Measurements from ENCODE around the gene TRIL. TPM values are rescaled to one million over a fixed set of nuclear protein-coding genes. Genes with fewer than 3 reads are reported as not detected.

The TRIL gene, protein sequence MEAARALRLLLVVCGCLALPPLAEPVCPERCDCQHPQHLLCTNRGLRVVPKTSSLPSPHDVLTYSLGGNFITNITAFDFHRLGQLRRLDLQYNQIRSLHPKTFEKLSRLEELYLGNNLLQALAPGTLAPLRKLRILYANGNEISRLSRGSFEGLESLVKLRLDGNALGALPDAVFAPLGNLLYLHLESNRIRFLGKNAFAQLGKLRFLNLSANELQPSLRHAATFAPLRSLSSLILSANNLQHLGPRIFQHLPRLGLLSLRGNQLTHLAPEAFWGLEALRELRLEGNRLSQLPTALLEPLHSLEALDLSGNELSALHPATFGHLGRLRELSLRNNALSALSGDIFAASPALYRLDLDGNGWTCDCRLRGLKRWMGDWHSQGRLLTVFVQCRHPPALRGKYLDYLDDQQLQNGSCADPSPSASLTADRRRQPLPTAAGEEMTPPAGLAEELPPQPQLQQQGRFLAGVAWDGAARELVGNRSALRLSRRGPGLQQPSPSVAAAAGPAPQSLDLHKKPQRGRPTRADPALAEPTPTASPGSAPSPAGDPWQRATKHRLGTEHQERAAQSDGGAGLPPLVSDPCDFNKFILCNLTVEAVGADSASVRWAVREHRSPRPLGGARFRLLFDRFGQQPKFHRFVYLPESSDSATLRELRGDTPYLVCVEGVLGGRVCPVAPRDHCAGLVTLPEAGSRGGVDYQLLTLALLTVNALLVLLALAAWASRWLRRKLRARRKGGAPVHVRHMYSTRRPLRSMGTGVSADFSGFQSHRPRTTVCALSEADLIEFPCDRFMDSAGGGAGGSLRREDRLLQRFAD
- polyA plus RNA-seq (ENCODE audit: insufficient read length in 10 of 10) = 10 to 100 TPM; 21.5 to 59.0 (median 33.8) TPM
- long read RNA-seq, donor 1, full-length matches to known transcripts = 35 of 35 reads
- long read RNA-seq, donor 1, partial matches to known transcripts = 0 of 35 reads
- long read RNA-seq, donor 1, other reads (novel, unspliced or antisense) = 0 of 35 reads
- long read RNA-seq, donor 2, full-length matches to known transcripts = 33 of 33 reads
- long read RNA-seq, donor 2, partial matches to known transcripts = 0 of 33 reads
- long read RNA-seq, donor 2, other reads (novel, unspliced or antisense) = 0 of 33 reads
- long read RNA-seq, donor 3 = 0 reads
- long read RNA-seq, donor 4, full-length matches to known transcripts = 19 of 19 reads
- long read RNA-seq, donor 4, partial matches to known transcripts = 0 of 19 reads
- long read RNA-seq, donor 4, other reads (novel, unspliced or antisense) = 0 of 19 reads
- long read RNA-seq, donor 5, full-length matches to known transcripts = 64 of 64 reads
- long read RNA-seq, donor 5, partial matches to known transcripts = 0 of 64 reads
- long read RNA-seq, donor 5, other reads (novel, unspliced or antisense) = 0 of 64 reads
- long read RNA-seq, donor 6, full-length matches to known transcripts = 43 of 43 reads
- long read RNA-seq, donor 6, partial matches to known transcripts = 0 of 43 reads
- long read RNA-seq, donor 6, other reads (novel, unspliced or antisense) = 0 of 43 reads
- long read RNA-seq, donor 7, full-length matches to known transcripts = 30 of 30 reads
- long read RNA-seq, donor 7, partial matches to known transcripts = 0 of 30 reads
- long read RNA-seq, donor 7, other reads (novel, unspliced or antisense) = 0 of 30 reads
- long read RNA-seq, donor 8, full-length matches to known transcripts = 45 of 45 reads
- long read RNA-seq, donor 8, partial matches to known transcripts = 0 of 45 reads
- long read RNA-seq, donor 8, other reads (novel, unspliced or antisense) = 0 of 45 reads
- long read RNA-seq, donor 9, full-length matches to known transcripts = 2 of 2 reads
- long read RNA-seq, donor 9, partial matches to known transcripts = 0 of 2 reads
- long read RNA-seq, donor 9, other reads (novel, unspliced or antisense) = 0 of 2 reads

- peak; percentile 75 to 96 (median 89) for DNase-seq
These were observed at the start of gene TRIL for GRCh38 chr7:28958235-28958979. Gene TRIL, minus strand, starts transcription at chr7:28958330. Its CDS starts 284 bp downstream, at chr7:28958046.

DNA sequence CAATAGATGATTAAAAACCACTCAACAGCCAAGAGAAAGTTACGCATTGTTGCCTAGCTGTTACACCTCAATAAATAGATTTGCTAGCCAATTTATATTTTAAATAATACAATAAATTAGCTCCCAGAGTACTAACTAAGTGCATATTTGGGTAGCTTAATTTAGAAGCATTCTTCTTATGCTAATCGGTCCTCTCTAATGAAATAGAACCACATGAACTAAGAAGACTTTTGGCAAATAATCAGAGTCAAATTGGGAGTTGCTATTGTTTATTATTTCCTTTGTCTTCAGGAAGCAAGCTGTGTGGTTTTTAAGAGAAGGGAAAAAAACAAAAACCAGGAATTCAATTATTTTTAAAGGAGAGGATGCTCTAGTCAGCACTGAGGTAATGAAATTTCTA lies 49.0 kb upstream of the TRIL start:
- DNase-seq = no peak

DNA sequence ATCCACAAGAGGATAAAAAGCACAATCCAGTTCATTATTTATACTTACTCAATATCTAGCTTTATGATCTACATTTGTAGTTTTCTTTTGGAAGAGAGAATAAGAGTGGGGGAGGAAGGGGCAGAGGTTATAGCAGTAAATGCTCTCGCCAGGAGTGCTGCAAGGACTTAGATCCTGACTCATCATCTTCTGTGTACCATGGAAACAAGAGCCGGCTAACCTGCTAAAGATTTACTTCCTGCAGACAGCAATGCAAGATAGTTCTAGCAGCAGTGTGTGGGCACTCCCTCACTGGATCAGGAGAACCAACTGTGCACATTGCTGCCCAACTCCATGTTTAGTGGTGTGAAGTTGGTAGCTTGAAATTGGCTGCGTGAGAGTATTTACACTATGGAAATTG lies 47.7 kb upstream of the TRIL start:
- no peak for DNase-seq

GRCh38 chr7:29005406-29005805 lies 47.3 kb upstream of the TRIL start:
- no peak for DNase-seq

DNA sequence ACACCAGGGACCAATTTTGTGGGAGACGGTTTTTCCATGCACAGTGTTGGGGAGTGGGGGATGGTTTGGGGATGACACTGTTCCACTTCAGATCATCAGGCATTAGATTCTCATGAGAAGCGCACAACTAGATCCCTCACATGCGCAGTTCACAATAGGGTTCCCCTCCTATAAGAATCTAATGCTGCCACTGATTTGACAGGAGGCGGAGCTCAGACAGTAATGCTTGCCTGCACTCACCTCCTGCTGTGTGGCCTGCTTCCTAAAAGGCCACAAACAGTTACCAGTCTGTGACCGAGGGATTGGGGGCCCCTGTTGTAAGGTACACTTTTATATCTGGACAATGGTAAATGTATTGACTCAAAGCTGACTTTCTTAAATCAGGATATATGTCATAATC lies 45.6 kb upstream of the TRIL start:
- DNase-seq = no peak

GRCh38 chr7:29000717-29001076 lies 42.6 kb upstream of the TRIL start:
- DNase-seq = no peak

- no peak for DNase-seq
These were observed 42.0 kb upstream of the TRIL start for GRCh38 chr7:28999895-29000716.

GRCh38 chr7:28999427-28999826 lies 41.3 kb upstream of the TRIL start:
- no peak for DNase-seq

DNA sequence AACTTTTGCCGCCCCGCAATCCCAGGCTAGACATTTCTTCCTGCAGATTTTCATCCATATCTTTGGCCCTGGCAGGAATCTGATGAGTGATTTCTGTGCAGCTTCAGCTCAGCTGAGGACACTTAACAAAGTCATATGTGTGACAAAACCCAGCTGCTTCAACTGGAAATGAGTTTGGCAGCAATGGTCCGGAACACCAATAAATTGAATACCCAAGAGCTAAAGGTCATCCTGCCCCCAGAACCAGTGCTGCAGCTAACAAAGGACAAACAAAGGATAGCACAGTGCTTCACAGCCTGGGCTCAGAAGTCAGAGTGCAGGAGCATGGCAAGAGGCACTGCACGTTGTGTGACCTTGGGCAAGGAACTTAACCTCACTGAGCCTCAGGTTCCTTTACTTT lies 40.0 kb upstream of the TRIL start:
- DNase-seq = no peak

DNA sequence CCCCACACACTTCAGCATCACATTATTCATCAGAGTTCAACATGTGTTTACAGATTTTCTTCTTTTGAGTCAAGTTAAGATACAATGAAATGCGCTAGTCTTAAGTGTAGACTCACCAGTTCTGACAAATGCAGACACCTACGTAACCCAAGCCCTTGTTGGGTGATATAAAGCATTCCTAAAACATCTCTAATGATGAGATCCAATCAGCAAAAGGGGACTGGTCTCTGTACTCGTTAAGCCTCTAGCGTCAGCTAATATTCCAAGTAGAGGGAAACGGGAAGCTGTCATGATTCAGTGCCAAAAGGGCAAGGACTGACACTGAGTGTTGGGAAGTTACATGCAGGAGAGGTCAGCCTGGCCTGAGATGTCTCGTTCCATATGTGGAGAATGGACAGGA lies 38.7 kb upstream of the TRIL start:
- DNase-seq = no peak

GRCh38 chr7:28993371-28993770 lies 35.2 kb upstream of the TRIL start:
- no peak for DNase-seq

GRCh38 chr7:28992798-28993197 lies 34.7 kb upstream of the TRIL start:
- peak in 1 of 3 donors; percentile 65 for DNase-seq

DNA sequence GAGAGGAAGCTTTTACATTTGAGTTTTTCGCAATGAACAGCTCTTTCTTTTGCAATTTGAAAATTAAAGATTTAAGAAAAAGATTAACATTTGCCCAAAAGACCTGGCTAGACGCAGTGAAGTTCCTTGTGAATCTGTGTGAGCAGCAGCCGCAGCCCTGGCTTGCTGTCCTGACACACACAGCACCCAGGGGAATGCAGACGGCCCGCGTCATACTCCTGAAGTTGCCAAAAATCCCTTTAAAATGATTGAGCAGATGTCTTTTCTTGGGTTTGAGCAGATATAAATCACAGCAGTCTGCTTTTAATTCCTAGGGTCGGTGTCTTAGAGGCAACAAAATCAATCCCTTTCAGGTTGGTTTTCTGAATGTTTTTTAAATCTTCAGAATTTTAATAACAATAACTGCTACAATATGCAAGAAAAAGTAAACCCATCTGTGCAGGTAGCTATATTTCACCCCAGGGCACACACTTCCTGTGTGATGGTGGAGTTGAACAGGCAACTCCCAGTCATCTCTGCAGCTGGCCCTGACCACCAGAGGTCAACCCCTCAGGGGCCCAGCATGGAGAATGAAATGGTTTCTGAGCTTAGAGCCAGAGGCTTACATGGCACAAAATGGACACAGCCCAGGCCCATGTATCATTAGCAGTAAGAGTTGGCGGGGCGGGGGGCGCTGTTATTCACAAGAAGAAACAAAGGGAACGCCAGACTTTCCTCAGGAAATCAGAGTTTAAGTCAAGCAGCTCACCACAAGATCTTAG lies 32.2 kb upstream of the TRIL start:
- peak; percentile 76 to 89 (median 84) for DNase-seq

DNA sequence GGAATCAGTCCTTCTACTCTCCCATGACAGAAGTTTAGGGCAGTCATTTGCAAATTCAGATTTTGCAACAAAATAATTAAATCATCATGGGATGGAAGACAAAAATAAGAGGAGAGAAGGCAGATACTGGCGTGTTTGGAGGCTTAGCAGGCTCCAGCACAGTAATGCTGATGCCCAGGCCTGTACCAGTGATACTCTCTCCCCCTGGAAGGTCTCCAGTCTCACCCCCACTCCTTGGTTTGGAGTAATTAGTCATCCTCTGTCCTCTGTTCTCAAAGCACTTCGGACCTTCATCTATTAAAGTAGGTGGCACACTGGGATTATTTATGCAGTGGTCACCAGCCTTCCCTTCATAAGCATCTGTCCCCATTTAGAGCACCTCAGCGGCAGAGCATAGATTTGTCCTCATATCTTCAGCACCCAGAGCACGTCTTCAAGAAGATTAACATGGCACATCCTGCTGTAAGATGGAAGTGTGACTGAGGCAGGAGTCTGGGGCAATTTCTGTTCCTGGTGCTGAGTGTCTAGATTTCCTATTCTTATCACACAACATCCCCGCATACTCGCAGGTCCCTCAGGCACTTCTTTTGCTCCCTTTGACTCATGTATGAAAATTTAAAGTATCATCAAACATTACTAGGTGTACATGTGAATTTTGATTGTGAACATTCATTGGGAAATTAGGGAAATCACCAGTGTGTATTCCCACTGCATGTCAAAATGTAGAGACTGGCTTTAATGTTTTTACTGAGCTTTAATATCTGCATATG lies 31.3 kb upstream of the TRIL start:
- DNase-seq = no peak

DNA sequence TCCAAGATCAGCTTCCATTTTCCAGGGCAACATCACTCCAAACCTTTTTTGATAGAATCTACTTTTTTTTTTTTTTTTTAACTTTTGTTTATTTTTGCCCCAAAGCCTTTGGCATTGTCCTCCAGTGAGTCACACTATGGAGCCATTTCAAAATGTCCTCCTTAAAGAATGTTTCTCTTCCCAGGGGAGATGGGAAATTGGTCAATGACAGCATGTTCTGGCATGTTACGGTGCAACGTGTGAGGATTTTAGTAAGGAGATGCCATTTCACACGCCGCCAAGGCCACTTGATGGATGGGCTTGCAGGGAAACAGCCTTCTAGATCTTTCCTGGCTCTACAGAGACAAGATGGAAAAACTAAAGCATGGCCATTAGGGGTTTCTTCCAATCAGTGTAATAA lies 30.7 kb upstream of the TRIL start:
- peak in 1 of 3 donors; percentile 97 for DNase-seq

DNA sequence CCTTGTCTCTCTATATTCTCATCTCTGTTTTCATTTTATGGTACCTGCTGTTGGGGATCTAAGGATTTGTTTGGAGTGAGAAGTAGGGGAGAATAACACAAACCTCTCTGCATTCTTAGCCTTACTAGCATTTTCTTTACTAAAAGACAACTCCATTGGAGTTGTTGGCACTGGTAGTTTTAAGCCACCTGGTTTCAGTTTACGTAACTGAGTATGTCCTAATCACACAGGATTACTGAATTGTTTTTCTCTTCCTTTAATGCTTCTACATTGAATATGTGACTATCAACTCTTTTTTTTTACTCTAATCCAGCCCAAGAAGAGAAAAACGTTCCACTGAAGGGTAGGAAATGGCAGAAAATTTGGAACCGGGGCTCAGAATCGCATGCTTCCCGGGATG lies 30.0 kb upstream of the TRIL start:
- DNase-seq = no peak

- peak in 1 of 3 donors; percentile 71 for DNase-seq
These were observed 28.6 kb upstream of the TRIL start for GRCh38 chr7:28986765-28987110.

All from muscle of back (tissue), 13 donors.